T47D (cell line): ENCODE data around the gene RGS6.

ENCODE experiments used
- DNase-seq, 2 experiments: peaks; one replicate each; pipeline versions ENCODE4 v3.0.0 to v3.0.0-alpha.2; 2011 to 2012; ENCODE audit warnings: low read depth in 1 of 2, low spot score in 1 of 2
- JUND ChIP-seq: IDR thresholded peaks from 2 replicates; pipeline ENCODE4 v1.6.1; 2012; ENCODE audit warnings: low read depth
- in situ Hi-C: cut with HindIII; loops from 2 replicates; pipeline ENCODE4 v1.10.0; 2016; ENCODE audit warnings: low sequenced_read_pairs, low pct_unique_long_range_greater_than_20kb

Gene RGS6

DNA sequence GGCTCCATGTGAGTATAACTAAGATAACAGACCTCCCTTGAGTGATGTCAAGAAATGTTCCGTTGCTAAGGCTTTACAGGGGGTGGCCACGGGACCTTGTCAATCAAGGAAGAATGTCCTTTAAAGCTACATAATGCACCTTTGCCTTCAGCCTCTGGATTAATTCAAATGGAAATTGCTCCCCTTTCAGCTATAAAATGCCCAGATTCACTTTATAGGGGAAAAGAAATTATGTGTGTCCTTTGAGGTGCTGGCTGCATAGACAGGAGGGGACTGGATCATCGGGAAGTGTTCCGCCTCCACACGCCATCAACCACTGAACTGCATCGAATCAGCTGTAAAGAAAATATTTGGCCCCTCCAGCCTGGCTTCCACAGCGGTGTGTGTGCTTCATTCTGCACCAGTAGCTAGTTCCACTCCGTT is 546.3 kb downstream of the RGS6 start:
- in situ Hi-C loops, result no loop called here
- no peak for TF ChIP-seq JUND
- no peak for DNase-seq

DNA sequence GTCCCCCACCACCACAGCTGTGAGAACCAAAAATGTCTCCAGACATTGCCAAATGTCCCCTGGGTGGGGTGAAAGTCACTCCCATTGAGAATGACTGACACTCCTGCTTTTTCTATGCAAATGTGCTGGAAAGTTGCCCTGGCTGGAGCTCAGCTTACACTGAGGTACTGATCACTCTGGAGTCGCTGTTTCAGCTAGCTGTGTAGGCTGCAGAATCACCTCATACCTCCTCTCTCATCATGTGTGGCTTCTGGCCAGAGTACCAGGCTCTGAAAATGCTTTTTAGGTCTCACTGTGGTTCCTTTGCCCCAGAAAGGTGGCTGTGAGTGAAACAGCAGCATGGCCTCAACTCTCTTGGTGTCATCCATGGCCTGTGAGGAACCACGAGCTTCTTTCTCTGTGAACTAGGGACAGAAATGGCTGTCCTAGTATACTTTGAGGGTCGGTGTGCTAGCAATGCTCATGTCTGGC is 547.3 kb downstream of the RGS6 start:
- DNase-seq, result peak in 1 of 2 experiments; percentile 35
- no peak for TF ChIP-seq JUND
- in situ Hi-C loops, result no loop called here

DNA sequence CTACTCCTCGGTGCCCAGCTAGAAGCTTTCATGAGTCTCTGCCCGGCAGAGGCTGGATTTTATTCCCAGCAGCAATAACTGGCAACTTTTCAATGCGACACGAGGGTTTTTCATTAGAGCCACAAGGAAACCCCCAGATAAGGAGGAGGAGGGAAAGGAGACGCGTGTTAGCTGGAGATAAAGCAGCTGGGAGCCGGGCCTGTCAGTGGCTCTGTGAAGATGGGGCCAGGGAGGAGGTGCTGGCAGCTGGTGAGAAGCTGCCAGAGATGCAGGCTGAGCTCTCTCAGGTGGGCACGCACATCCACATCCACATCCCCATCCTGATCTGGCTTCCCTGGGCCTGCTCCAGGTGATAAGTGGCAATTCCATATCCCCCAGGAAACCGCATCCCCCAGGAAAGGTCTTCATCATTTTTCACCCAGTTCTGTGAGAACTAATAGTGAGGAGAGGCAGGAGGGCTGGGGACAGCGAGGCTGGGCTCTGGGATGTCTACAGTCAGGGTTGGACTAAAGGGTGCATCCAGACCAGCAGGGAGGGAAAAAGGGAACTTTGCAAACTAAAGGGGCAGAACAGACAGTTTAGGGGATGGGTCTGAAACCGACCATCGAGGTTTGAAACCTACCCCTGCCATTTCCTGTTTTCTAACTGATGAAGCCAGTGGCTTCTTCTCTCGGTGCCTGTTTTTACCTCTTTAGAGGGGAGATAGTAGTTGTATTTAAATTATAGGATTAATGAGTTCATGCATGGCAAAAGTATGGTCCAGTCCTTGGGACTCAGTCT is 548.4 kb downstream of the RGS6 start:
- in situ Hi-C loops, result no loop called here
- DNase-seq, result no peak
- no peak for TF ChIP-seq JUND

DNA sequence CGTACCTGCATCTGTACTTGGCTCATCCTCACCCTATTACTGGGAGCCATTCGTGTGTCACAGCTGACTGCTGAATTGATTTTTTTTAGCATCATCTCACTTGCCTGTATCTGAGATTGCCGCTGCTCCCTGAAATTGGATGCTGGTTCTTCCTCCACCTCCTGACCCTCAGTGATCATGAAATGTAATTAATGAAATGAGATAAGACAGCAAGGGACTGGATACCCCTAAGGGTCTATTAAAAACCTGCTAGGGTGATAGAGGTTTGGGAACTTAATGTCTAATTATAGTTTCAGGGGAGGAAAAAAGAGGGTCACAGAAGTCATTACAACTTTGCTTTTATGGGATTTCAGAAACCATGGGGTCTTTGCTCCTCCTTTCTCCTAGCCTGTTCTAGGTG is 551.1 kb downstream of the RGS6 start:
- no peak for TF ChIP-seq JUND
- in situ Hi-C loops, result no loop called here
- DNase-seq, result no peak

DNA sequence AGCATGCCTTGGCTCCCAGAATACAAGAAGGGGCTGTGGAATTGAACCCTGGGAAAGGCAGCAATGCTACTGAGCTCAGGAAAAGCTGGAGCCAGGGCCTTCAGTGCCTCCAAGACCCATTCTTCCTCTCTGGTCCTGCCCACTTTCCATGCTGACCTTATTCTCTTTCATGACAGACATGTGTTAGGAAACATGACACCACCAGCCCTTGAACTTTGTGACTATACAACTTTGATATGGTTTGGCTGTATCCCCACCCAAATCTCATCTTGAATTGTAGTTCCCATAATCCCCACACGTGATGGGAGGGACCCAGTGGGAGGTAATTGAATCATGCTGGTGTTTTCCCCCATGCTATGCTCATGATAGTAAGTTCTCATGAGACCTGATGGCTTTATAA is 553.5 kb downstream of the RGS6 start:
- DNase-seq, result no peak
- no peak for TF ChIP-seq JUND
- in situ Hi-C loops, result no loop called here

DNA sequence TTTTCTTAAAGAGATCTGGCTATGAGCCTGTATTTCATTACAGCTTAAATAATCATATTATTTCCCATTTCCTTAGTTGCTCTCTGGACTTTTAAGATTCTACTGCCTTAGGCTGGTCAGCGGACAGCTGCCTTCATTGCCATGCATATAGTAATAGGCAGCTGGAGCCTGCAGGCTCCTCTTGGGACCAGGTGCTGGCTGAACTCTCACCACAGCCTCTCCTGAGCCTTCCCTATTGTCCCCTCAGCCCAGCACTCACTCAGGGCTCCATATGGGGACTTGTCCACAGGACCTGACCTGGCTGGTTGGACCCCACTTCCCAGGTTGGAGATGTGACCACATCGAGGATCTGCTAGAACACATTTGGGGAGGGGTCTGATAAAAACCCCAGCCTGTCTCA is 556.3 kb downstream of the RGS6 start:
- no peak for TF ChIP-seq JUND
- in situ Hi-C loops, result no loop called here
- no peak for DNase-seq

DNA sequence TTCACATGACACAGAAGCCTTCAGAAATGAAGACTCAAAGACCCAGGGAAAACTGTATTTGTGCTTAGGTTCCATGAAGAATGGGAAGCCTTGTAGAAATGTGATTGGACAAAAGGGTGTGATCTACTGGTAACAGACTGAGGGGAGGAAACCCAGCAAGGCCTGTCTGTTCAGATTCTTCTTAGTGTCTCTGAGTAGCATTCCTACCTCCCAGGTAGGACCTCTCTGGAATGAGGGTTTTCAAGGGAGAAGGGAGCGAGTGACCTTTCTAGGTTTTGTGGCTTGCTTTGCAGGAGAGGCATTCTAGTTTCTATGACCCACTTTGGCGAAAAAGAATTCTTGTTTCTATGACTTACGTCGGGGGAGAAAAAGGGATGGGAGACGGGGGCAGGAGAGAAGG is 560.0 kb downstream of the RGS6 start:
- in situ Hi-C loops, result no loop called here
- no peak for TF ChIP-seq JUND
- DNase-seq, result no peak

DNA sequence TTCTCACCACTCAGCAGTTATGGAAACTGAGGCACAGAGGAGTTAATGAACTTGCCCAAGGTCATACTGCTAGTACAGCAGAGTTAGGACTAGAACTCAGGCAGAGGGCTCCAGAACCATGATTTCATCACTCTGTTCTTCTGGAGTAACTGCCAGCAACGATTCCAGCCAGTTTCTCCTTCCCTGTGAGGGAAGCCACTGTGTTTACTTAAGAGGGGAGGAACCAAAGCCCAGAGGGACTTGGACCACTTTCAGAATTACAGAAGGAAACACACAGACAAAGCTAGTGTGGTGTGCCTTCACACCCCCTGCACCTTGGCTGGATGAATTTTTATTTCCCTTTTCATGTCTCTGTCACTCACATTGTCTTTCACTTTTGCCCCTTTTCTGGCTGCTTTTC is 563.4 kb downstream of the RGS6 start:
- peak in 1 of 2 experiments; percentile 54 for DNase-seq
- in situ Hi-C loops, result no loop called here
- no peak for TF ChIP-seq JUND

DNA sequence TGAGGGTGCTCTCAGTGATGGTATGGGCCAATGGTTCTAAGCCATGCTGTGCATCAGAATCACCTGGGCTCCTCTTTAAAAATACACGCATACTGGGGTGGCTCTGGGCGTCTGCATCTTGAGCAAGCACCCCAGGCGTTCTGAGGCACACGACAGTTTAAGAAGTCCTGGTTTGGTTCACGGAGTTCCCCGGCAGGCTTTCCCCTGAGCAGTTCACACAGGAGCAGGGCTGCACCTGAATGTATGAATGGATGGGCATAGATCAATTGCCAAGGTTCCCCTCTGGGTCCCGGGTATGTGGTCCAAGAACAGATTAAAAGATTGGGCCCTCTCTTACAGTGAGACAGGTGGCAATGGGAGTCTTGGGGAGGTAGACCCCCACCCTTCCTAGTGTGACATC is 566.4 kb downstream of the RGS6 start:
- no peak for DNase-seq
- no peak for TF ChIP-seq JUND
- in situ Hi-C loops, result no loop called here

DNA sequence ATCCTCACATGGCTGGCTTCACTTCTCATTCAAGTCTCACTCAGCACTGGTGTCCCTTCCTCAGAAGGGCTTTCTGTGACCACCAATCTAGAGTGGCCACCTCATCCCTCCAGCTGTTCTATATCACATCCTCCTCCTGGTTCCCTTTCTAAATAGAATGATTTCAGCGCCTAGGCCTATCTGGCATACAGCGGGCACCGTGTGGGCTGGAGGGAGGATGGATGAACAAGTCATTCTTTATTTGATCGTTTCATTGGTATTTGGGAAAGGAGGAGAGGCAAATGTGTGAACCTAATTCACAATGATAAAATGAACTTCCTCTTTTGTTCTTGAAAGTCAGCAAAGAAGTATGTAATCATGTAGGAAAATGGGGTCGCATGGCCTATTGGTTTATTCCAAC is 567.5 kb downstream of the RGS6 start:
- no peak for DNase-seq
- in situ Hi-C loops, result no loop called here
- TF ChIP-seq JUND, result no peak

DNA sequence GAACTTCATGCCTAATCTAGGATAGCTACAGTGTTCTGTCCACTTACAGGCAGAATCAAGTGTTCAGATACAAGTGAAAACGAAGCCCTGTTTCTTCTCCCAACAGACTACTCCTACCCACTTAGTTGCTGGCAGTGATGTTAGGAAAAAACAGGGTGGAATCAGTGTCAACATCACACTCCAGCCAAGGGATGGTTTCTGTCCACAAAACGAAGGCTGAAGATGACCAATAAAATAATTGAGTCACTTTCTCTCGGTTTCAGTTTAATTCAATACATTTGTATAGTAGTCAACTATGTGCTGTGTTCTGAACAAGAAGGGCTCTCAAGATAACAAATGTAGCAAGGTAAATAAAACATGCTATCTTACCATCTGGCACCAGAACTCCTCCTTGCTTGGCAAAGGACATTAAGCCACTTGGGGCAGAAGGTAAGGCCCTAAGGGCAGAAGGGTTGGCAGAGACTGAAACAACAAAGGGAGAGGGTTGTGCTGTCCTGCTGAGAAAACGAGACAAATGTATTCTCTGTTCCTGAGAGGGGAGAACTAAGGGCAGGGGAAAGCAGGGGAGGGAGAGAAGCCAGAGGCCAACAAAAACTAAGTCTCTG is 568.1 kb downstream of the RGS6 start:
- TF ChIP-seq JUND, result no peak
- DNase-seq, result peak in 1 of 2 experiments; percentile 54
- in situ Hi-C loops, result no loop called here

DNA sequence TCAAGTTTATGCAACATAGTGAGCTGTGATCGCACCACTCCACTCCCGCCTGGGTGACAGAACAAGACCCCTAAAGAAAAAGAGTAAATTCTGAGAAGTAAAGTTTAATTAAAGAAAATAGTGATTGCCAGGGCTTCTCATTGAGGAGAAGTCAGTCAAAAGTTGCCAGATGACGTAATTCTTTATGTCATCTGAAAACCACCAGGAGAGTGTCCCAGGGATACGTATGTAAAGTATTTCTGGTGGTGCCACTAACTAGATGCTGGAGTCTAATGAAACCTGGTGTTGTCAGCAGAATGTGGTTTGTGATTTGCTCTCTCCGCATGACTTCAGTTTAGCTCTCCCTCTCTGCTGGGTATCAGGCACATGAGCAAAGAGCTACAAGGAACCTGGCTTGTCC is 569.2 kb downstream of the RGS6 start:
- DNase-seq, result no peak
- no peak for TF ChIP-seq JUND
- in situ Hi-C loops, result no loop called here

DNA sequence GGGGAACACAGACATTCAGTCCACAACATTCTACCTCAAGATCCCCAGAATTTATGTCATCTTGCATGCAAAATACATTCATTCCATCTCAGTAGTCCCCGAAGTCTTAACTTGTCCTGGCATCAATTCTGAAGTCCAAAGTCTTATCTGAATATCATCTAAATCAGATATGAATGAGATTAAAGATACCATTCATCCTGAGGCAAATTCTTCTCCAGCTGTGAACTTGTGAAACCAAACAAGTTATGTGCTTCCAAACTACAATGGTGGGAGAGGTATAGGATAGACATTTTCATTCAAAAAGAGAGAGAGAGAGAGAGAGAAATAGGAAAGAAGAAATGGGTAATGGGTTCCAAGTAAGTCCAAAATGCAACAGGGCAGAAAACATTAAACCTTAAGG is 571.0 kb downstream of the RGS6 start:
- TF ChIP-seq JUND, result no peak
- DNase-seq, result no peak
- in situ Hi-C loops, result no loop called here

DNA sequence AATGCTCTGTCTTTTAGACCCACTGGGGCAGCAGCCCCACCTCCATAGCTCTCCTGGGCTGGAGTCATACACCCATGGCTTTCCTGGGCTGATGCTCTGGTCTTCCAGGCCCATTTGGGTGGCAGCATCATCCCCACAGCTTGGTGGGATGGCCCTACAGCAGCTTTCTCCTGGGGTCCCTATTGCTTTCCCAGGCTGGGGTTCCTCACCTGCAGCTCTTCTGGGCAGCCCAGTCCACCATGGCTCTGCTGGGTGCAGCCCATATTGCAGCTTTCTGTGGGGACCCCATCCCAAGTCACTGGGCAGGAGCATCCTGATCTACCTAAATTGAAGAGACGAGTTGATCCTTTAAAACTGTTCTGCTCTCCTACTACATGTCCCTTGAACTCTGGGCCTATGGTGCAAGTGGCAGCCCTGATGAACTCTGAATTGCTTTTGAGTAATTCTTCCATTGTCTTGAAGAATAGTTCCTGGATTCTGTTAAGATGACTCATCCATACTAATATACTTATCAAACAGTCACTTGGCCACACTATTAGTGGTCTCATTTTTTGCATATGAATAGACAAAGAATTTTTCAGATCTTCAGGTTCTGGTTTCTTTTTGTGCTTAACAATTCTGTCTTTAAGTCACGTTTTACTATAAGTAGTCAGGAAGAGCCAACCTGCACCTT is 571.6 kb downstream of the RGS6 start:
- no peak for DNase-seq
- no peak for TF ChIP-seq JUND
- in situ Hi-C loops, result no loop called here
